SK-N-SH (cell line): ENCODE measurements around the gene SLC5A2. TPM values are rescaled to one million over a fixed set of nuclear protein-coding genes. Genes with fewer than 3 reads are reported as not detected.

Experiments used
- CTCF ChIA-PET: fragments of 300-600, 350-600 bp; formaldehyde crosslinking; extraction: SDS; loops from one replicate; lab custom pipeline; 2021; lab: Yijun Ruan, JAX
- POLR2A ChIA-PET: fragments of 350-600 bp; sonication (Branson Sonifier 250); formaldehyde crosslinking; extraction: SDS; loops from one replicate; lab custom pipeline; 2020; ENCODE audit warnings: antibody characterized with exemption, inconsistent platforms; lab: Yijun Ruan, JAX
- DNase-seq: peaks from one replicate; pipeline ENCODE4 v3.0.0; 2012
- H2AFZ ChIP-seq: fragments of 200-600 bp; sonication (generic); 2 replicates; pipeline ENCODE4 v1.8.1; 2016; ENCODE audit warnings: antibody characterized with exemption, mild to moderate bottlenecking, low read depth
- H3F3A ChIP-seq: fragments of 200-600 bp; sonication (generic); replicated peaks from 2 replicates; pipeline ENCODE3; 2016; ENCODE audit warnings: antibody characterized with exemption, mild to moderate bottlenecking; ENCODE audit not compliant: insufficient read depth
- H3K27ac ChIP-seq, 2 experiments: fragments of 200-500 bp in 1 of 2; fragments of 200-600 bp in 1 of 2; sonication (Bioruptor generic) in 1 of 2; sonication (generic), shearing (Covaris generic) in 1 of 2; 2 replicates each; pipeline versions ENCODE4 v1.5.1 to v1.6.1; 2014 to 2016; ENCODE audit warnings: low read depth in 2 of 2, inconsistent platforms in 1 of 2, low read length in 1 of 2, mild to moderate bottlenecking in 1 of 2, mixed read lengths in 1 of 2
- H3K27me3 ChIP-seq: fragments of 200-600 bp; sonication (generic), shearing (Covaris generic); 2 replicates; pipeline ENCODE4 v1.6.1; 2016; ENCODE audit warnings: mixed run types; ENCODE audit not compliant: insufficient read depth
- H3K36me3 ChIP-seq, 2 experiments: fragments of 200-500 bp in 1 of 2; fragments of 200-600 bp in 1 of 2; sonication (Bioruptor generic) in 1 of 2; sonication (generic) in 1 of 2; replicated peaks in 1 of 2; 2 replicates each; pipeline versions ENCODE3 to v1.5.1; 2014 to 2016; ENCODE audit warnings: low read length in 1 of 2, mild to moderate bottlenecking in 1 of 2; ENCODE audit not compliant: insufficient read depth in 2 of 2, control insufficient read depth in 1 of 2
- H3K4me1 ChIP-seq, 2 experiments: fragments of 200-500 bp in 1 of 2; fragments of 200-600 bp in 1 of 2; sonication (Bioruptor generic) in 1 of 2; sonication (generic), shearing (Covaris generic) in 1 of 2; 2 replicates each; pipeline versions ENCODE4 v1.5.1 to v1.6.1; 2014 to 2016; ENCODE audit warnings: low read depth in 1 of 2, low read length in 1 of 2, mixed run types in 1 of 2; ENCODE audit not compliant: insufficient read depth in 2 of 2, control insufficient read depth in 1 of 2
- H3K4me2 ChIP-seq: fragments of 200-600 bp; sonication (generic), shearing (Covaris generic); 2 replicates; pipeline ENCODE4 v1.6.1; 2017; ENCODE audit warnings: mixed run types
- H3K4me3 ChIP-seq, 2 experiments: fragments of 200-500 bp in 1 of 2; fragments of 200-600 bp in 1 of 2; sonication (Bioruptor generic) in 1 of 2; sonication (generic), shearing (Covaris generic) in 1 of 2; 2 replicates each; pipeline versions ENCODE4 v1.5.1 to v1.8.1; 2014 to 2016; ENCODE audit warnings: low read depth in 2 of 2, inconsistent platforms in 1 of 2, low read length in 1 of 2, mild to moderate bottlenecking in 1 of 2, mixed read lengths in 1 of 2, moderate library complexity in 1 of 2
- H3K79me2 ChIP-seq: fragments of 200-600 bp; sonication (generic); 2 replicates; pipeline ENCODE4 v1.8.1; 2017; ENCODE audit warnings: mild to moderate bottlenecking; ENCODE audit not compliant: insufficient read depth
- H3K9ac ChIP-seq: fragments of 200-600 bp; sonication (generic); 2 replicates; pipeline ENCODE4 v1.6.1; 2017; ENCODE audit warnings: mixed run types
- H3K9me2 ChIP-seq: fragments of 200-600 bp; sonication (generic); 2 replicates; pipeline ENCODE4 v1.6.1; 2017; ENCODE audit warnings: mixed run types
- H3K9me3 ChIP-seq: fragments of 200-600 bp; sonication (generic); 2 replicates; pipeline ENCODE4 v1.6.1; 2017; ENCODE audit warnings: mixed run types, mild to moderate bottlenecking, moderate library complexity
- H4K20me1 ChIP-seq: fragments of 200-600 bp; sonication (generic); 2 replicates; pipeline ENCODE4 v1.6.1; 2017; ENCODE audit warnings: mild to moderate bottlenecking, mixed run types; ENCODE audit not compliant: insufficient read depth
- CHD2 ChIP-seq: fragments of 150-350 bp; IDR thresholded peaks from 2 replicates; pipeline ENCODE4 v1.6.1; 2018; ENCODE audit warnings: low read length; ENCODE audit not compliant: partially characterized antibody
- ELF1 ChIP-seq: IDR thresholded peaks from 2 replicates; pipeline ENCODE4 v1.4.0; 2012
- EP300 ChIP-seq, 2 experiments: IDR thresholded peaks; 2 replicates each; pipeline versions ENCODE4 v1.4.0 to v1.6.1; 2012; ENCODE audit warnings: borderline replicate concordance in 1 of 2, low read depth in 1 of 2, low read length in 1 of 2
- EZH2phosphoT487 ChIP-seq: fragments of 200-600 bp; sonication (generic); IDR thresholded peaks from 2 replicates; pipeline ENCODE4 v1.6.1; 2017; ENCODE audit warnings: low read depth, mixed run types, mild to moderate bottlenecking, antibody characterized with exemption, moderate library complexity, borderline replicate concordance
- FOSL2 ChIP-seq: IDR thresholded peaks from 2 replicates; pipeline ENCODE4 v1.4.0; 2012; ENCODE audit warnings: low read depth, mild to moderate bottlenecking, moderate library complexity, borderline replicate concordance
- FOXJ3 ChIP-seq: sonication (generic); formaldehyde crosslinking; IDR thresholded peaks from 2 replicates; pipeline ENCODE4 v1.5.1; 2020; ENCODE audit warnings: mild to moderate bottlenecking, missing genetic modification reagents
- FOXM1 ChIP-seq: IDR thresholded peaks from 2 replicates; pipeline ENCODE4 v1.4.0; 2012; ENCODE audit warnings: low read depth, mild to moderate bottlenecking
- GABPA ChIP-seq: IDR thresholded peaks from 2 replicates; pipeline ENCODE4 v1.4.0; 2012; ENCODE audit warnings: low read depth, mild to moderate bottlenecking
- GATA2 ChIP-seq: sonication (generic); formaldehyde crosslinking; IDR thresholded peaks from 2 replicates; pipeline ENCODE4 v1.5.0; 2020; ENCODE audit warnings: mild to moderate bottlenecking, missing genetic modification reagents
- JUND ChIP-seq: IDR thresholded peaks from 2 replicates; pipeline ENCODE4 v1.4.0; 2012
- MEF2A ChIP-seq: IDR thresholded peaks from 2 replicates; pipeline ENCODE4 v1.4.0; 2012; ENCODE audit warnings: low read depth, borderline replicate concordance
- MXI1 ChIP-seq: IDR thresholded peaks from 2 replicates; pipeline ENCODE4 v1.6.1; 2012; ENCODE audit warnings: mild to moderate bottlenecking, low read depth, low read length, improper control_type of control experiment
- NFIC ChIP-seq: IDR thresholded peaks from 2 replicates; pipeline ENCODE4 v1.4.0; 2012; ENCODE audit warnings: borderline replicate concordance
- NRF1 ChIP-seq: IDR thresholded peaks from 2 replicates; pipeline ENCODE4 v1.6.1; 2012; ENCODE audit warnings: low read depth, mild to moderate bottlenecking, low read length
- PBX3 ChIP-seq: IDR thresholded peaks from 2 replicates; pipeline ENCODE4; 2012
- POLR2AphosphoS5 ChIP-seq: IDR thresholded peaks from 2 replicates; pipeline ENCODE4 v1.6.1; 2012; ENCODE audit warnings: low read depth, low read length
- RAD21 ChIP-seq: IDR thresholded peaks from 2 replicates; pipeline ENCODE4 v1.6.1; 2012; ENCODE audit warnings: mild to moderate bottlenecking, low read length
- SIN3A ChIP-seq: IDR thresholded peaks from 2 replicates; pipeline ENCODE4 v1.6.1; 2012; ENCODE audit warnings: low read depth, mild to moderate bottlenecking, low read length, moderate library complexity, borderline replicate concordance
- TAF1 ChIP-seq: IDR thresholded peaks from 2 replicates; pipeline ENCODE4 v1.6.1; 2012; ENCODE audit warnings: low read depth, mild to moderate bottlenecking, low read length, moderate library complexity, borderline replicate concordance
- TCF12 ChIP-seq: IDR thresholded peaks from 2 replicates; pipeline ENCODE4 v1.4.0; 2012
- TEAD4 ChIP-seq: IDR thresholded peaks from 2 replicates; pipeline ENCODE4 v1.4.0; 2012; ENCODE audit warnings: mild to moderate bottlenecking, borderline replicate concordance; ENCODE audit not compliant: insufficient read depth
- YY1 ChIP-seq: IDR thresholded peaks from 2 replicates; pipeline ENCODE4 v1.4.0; 2012; ENCODE audit warnings: low read depth, mild to moderate bottlenecking
- WGBS: methylation state at CpG from one replicate; pipeline ENCODE4 v1.1.6; 2017; ENCODE audit warnings: low lambda C conversion rate; 5-methylcytosine and 5-hydroxymethylcytosine counted together
- polyA plus RNA-seq, 3 experiments: library from polyadenylated mRNA; depleted of rRNA; stranded (reverse); fragments of >200 nt; gene quantifications; 2 replicates each; pipeline ENCODE4 v1.2.3, GENCODE V29; 2012
- TF ChIP-seq, protein P1 (sequence below): IDR thresholded peaks from 2 replicates; pipeline ENCODE4 v1.4.0; 2012; ENCODE audit warnings: low read depth, borderline replicate concordance
- TF ChIP-seq, protein P2 (sequence below): IDR thresholded peaks from 2 replicates; pipeline ENCODE4 v1.4.0; 2012; ENCODE audit warnings: low read depth, borderline replicate concordance
- TF ChIP-seq, protein P3 (sequence below): fragments of 150-350 bp; IDR thresholded peaks from 2 replicates; pipeline ENCODE4 v1.6.1; 2016; ENCODE audit warnings: mild to moderate bottlenecking, low read depth, low read length
- TF ChIP-seq, protein P4 (sequence below): IDR thresholded peaks from 2 replicates; pipeline ENCODE4 v1.6.1; 2012; ENCODE audit warnings: mild to moderate bottlenecking, low read depth, low read length, moderate library complexity
- TF ChIP-seq, protein P5 (sequence below): IDR thresholded peaks from 2 replicates; pipeline ENCODE4 v1.4.0; 2012; ENCODE audit warnings: low read depth

The SLC5A2 gene
- polyA plus RNA-seq, 1 of the 3 experiments (the other 2 are of a cell fraction) = 0.31 TPM

DNA sequence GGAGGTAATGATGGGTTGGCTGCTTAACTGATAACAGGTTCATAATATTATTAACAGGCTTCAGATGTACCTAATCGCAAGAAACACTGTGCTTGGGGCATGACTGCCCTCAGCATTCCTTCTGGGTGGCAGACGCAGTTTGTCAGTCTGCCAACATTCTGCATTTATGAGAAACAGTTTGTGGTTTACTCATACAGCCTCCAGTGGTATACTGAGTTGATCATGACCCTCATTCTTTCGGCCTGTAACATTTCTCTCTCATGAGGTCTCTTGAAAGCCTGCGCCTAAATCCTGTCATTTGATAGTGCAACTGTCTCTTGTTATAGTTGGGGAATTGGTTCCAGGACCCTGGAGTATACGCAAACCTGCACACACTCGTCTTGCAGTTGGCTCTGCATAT, 30.2 kb downstream of the SLC5A2 start:
- H2AFZ ChIP-seq = no peak overlapping the region; the same call in 1 of the 2 replicates
- H3K27me3 ChIP-seq = peaks cover 19% of the 10 kb centered on the region; the same call in 1 of the 2 replicates
- H3K4me2 ChIP-seq = 0 out of 2 replicates have a peak overlapping the region, but pooled peaks have one; percentile 20
- no peaks in the 10 kb centered on the region for H4K20me1 ChIP-seq
- peak overlapping the region in 1 of 2 experiments; percentile 53; a peak in 2 of 4 replicates for H3K27ac ChIP-seq
- ChIA-PET POLR2A (no interaction called here), CTCF (no interaction called here)
- no peak for DNase-seq
- no peak overlapping the region for H3K9ac ChIP-seq
- no peaks in the 10 kb centered on the region for H3K9me2 ChIP-seq
- no peak overlapping the region; a peak in 1 of 4 replicates for H3K4me3 ChIP-seq
- peaks cover 17% of the 10 kb centered on the region for H3K79me2 ChIP-seq
- WGBS = 5% methylated on average over 6 of the region's 6 CpGs
- no peak for TF ChIP-seq MEF2A
- no peak for TF ChIP-seq RAD21
- TF ChIP-seq, protein P1, sequence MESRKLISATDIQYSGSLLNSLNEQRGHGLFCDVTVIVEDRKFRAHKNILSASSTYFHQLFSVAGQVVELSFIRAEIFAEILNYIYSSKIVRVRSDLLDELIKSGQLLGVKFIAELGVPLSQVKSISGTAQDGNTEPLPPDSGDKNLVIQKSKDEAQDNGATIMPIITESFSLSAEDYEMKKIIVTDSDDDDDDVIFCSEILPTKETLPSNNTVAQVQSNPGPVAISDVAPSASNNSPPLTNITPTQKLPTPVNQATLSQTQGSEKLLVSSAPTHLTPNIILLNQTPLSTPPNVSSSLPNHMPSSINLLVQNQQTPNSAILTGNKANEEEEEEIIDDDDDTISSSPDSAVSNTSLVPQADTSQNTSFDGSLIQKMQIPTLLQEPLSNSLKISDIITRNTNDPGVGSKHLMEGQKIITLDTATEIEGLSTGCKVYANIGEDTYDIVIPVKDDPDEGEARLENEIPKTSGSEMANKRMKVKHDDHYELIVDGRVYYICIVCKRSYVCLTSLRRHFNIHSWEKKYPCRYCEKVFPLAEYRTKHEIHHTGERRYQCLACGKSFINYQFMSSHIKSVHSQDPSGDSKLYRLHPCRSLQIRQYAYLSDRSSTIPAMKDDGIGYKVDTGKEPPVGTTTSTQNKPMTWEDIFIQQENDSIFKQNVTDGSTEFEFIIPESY = no peak
- TF ChIP-seq NRF1 = no peak
- TF ChIP-seq FOXJ3 (CRISPR knock-in tag) = no peak
- no peak for TF ChIP-seq FOXM1
- TF ChIP-seq PBX3 = peak; percentile 43
- 0 out of 4 replicates have a peak, but pooled peaks of 1 of the 2 experiments have one; percentile 32 for TF ChIP-seq EP300 (IDR thresholded peaks at IDR 0.05; ENCODE audit: borderline replicate concordance in 1 of 2, low read depth in 1 of 2, low read length in 1 of 2)
- TF ChIP-seq SIN3A = no peak
- TF ChIP-seq ELF1 = no peak
- TF ChIP-seq, protein P2, sequence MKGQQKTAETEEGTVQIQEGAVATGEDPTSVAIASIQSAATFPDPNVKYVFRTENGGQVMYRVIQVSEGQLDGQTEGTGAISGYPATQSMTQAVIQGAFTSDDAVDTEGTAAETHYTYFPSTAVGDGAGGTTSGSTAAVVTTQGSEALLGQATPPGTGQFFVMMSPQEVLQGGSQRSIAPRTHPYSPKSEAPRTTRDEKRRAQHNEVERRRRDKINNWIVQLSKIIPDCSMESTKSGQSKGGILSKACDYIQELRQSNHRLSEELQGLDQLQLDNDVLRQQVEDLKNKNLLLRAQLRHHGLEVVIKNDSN = 0 out of 2 replicates have a peak, but pooled peaks have one; percentile 22
- no peak for TF ChIP-seq TAF1
- TF ChIP-seq YY1 = no peak
- TF ChIP-seq MXI1 = no peak
- peak; percentile 82 for TF ChIP-seq NFIC
- TF ChIP-seq FOSL2 = peak; percentile 35; the same call in 1 of the 2 replicates
- peak; percentile 75 for TF ChIP-seq TCF12
- TF ChIP-seq, protein P3, sequence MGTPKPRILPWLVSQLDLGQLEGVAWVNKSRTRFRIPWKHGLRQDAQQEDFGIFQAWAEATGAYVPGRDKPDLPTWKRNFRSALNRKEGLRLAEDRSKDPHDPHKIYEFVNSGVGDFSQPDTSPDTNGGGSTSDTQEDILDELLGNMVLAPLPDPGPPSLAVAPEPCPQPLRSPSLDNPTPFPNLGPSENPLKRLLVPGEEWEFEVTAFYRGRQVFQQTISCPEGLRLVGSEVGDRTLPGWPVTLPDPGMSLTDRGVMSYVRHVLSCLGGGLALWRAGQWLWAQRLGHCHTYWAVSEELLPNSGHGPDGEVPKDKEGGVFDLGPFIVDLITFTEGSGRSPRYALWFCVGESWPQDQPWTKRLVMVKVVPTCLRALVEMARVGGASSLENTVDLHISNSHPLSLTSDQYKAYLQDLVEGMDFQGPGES = no peak
- 0 out of 2 replicates have a peak, but pooled peaks have one; percentile 34 for TF ChIP-seq TEAD4
- no peak for TF ChIP-seq EZH2phosphoT487
- TF ChIP-seq GABPA = no peak
- TF ChIP-seq CHD2 = no peak
- TF ChIP-seq, protein P4, sequence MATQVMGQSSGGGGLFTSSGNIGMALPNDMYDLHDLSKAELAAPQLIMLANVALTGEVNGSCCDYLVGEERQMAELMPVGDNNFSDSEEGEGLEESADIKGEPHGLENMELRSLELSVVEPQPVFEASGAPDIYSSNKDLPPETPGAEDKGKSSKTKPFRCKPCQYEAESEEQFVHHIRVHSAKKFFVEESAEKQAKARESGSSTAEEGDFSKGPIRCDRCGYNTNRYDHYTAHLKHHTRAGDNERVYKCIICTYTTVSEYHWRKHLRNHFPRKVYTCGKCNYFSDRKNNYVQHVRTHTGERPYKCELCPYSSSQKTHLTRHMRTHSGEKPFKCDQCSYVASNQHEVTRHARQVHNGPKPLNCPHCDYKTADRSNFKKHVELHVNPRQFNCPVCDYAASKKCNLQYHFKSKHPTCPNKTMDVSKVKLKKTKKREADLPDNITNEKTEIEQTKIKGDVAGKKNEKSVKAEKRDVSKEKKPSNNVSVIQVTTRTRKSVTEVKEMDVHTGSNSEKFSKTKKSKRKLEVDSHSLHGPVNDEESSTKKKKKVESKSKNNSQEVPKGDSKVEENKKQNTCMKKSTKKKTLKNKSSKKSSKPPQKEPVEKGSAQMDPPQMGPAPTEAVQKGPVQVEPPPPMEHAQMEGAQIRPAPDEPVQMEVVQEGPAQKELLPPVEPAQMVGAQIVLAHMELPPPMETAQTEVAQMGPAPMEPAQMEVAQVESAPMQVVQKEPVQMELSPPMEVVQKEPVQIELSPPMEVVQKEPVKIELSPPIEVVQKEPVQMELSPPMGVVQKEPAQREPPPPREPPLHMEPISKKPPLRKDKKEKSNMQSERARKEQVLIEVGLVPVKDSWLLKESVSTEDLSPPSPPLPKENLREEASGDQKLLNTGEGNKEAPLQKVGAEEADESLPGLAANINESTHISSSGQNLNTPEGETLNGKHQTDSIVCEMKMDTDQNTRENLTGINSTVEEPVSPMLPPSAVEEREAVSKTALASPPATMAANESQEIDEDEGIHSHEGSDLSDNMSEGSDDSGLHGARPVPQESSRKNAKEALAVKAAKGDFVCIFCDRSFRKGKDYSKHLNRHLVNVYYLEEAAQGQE = no peak
- peak; percentile 29; the same call in 1 of the 2 replicates for TF ChIP-seq JUND
- TF ChIP-seq POLR2AphosphoS5 = no peak
- TF ChIP-seq, protein P5, sequence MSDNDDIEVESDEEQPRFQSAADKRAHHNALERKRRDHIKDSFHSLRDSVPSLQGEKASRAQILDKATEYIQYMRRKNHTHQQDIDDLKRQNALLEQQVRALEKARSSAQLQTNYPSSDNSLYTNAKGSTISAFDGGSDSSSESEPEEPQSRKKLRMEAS = peak; percentile 30; the same call in 1 of the 2 replicates
- no peak for TF ChIP-seq GATA2 (CRISPR knock-in tag)
- TF ChIP-seq, all 33 proteins: peak for 9
- Histone ChIP-seq H3K36me3 (no peaks in the 10 kb centered on the region), H3K9me3 (no peaks in the 10 kb centered on the region), H3F3A (peaks cover 3% of the 10 kb centered on the region), H3K4me1 (peaks cover 0 to 6% of the 10 kb centered on the region in 2 experiments; a peak in 3 of 4 replicates)
